Activated naive CD8-positive, alpha-beta T cell (primary cell): Measurements from ENCODE around the gene PLCL1.

ENCODE experiments used
- H3K27ac Mint-ChIP-seq: one replicate; pipeline ENCODE4 v1.8.0; 2021; ENCODE audit warnings: mixed read lengths
- H3K27me3 Mint-ChIP-seq: one replicate; pipeline ENCODE4 v1.8.0; 2021; ENCODE audit warnings: mixed read lengths
- H3K36me3 Mint-ChIP-seq: one replicate; pipeline ENCODE4 v1.8.0; 2021; ENCODE audit warnings: mixed read lengths
- H3K4me1 Mint-ChIP-seq: one replicate; pipeline ENCODE4 v1.8.0; 2021; ENCODE audit warnings: low read depth, mixed read lengths
- H3K4me3 Mint-ChIP-seq: one replicate; pipeline ENCODE4 v1.8.0; 2021; ENCODE audit warnings: mild to moderate bottlenecking, mixed read lengths
- H3K9me3 Mint-ChIP-seq: one replicate; pipeline ENCODE4 v1.8.0; 2021; ENCODE audit warnings: low read depth, mixed read lengths

Gene PLCL1

DNA sequence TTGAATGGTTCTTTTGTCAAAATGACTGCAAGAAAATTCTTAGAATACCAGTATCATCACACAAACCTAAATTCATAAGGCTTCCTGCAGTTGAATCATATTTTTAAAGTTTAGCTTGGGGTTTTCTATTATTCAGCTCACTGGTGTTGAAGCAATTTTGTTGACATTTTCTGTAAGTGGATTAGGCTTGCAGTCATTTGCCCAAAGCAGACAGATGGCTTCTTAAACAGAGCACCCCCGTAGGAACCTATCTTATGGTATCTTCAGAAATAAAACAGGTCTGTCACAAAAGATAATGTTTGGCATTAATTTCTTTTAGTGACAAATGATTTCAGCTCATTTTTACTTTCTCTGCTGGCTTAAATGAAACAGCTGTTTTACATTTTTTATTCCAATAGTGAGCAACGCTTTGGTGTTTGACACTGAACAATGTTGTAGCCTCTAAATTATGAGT, 331.1 kb downstream of the PLCL1 start:
- Mint-ChIP-seq H3K36me3 (peaks cover 25% of the 10 kb centered on the region), H3K27me3 (no peaks in the 10 kb centered on the region), H3K27ac (no peak overlapping the region), H3K4me1 (no peaks in the 10 kb centered on the region), H3K9me3 (no peaks in the 10 kb centered on the region), H3K4me3 (no peak overlapping the region)

DNA sequence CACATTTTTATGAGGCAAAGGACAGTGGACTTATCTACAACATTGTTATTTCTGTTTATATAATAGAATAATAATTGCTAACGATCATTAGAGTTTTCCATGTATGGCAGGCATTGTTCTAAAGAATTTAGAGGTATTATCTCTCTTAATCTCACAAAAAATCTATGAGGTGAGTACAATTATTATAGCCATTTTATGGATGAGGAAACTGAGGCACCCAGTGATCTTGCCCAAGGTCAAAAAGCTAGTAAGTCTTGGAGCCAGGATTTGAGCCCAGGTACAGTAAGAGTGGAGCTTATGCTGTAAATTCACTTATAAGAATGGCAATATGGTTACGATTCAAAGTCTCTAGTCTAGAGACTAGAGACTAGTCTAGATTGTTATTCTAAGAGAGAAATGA, 331.7 kb downstream of the PLCL1 start:
- peaks cover 23% of the 10 kb centered on the region for H3K36me3 Mint-ChIP-seq

DNA sequence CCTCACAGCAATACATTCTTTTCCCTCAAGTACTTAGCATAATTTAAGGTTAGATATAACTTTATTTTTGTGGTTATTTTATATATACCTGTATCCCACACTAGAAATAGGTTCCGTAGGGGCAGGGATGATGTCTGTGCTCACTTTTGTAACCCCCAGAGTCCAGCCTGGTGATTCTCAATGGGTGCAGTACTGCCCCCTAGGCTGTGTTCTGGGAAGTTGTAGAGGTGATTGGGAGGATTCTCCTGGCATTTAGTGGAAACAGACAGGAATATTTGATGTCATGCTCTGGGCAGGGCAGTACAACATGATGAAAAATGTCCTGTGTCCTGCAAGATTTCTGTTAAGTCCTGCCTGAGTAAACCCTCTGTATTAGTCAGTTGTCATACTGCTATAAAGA, 333.3 kb downstream of the PLCL1 start:
- Mint-ChIP-seq H3K27me3 (no peaks in the 10 kb centered on the region), H3K4me1 (no peaks in the 10 kb centered on the region), H3K4me3 (no peak overlapping the region), H3K9me3 (no peaks in the 10 kb centered on the region), H3K27ac (no peak overlapping the region), H3K36me3 (peaks cover 16% of the 10 kb centered on the region)

More for the DNA sequence above, 331.7 kb downstream of the PLCL1 start:
- H3K27ac Mint-ChIP-seq: no peak overlapping the region
- no peaks in the 10 kb centered on the region for H3K9me3 Mint-ChIP-seq
- H3K4me1 Mint-ChIP-seq: no peaks in the 10 kb centered on the region
- no peak overlapping the region for H3K4me3 Mint-ChIP-seq
- H3K27me3 Mint-ChIP-seq: no peaks in the 10 kb centered on the region

DNA sequence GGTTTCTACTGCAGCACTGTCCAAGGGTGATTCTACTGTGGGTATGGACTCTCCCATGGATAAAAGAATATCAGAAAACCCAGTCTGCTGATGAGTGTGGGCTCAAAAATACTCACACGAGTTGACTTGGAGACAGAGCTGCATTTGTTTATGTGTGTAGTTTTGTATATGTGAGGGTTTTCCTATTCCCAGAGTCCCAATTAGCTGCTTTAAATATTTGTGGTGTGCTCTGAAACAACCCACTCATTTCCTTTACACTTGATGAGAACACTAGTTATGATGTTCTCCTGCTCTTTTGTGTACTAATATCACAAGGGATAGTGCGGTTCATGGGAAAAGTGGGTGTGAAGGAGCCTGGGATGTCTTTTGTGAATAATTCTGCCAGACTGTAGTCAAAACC, 337.3 kb downstream of the PLCL1 start:
- H3K9me3 Mint-ChIP-seq: no peaks in the 10 kb centered on the region
- H3K27me3 Mint-ChIP-seq: no peaks in the 10 kb centered on the region
- peaks cover 16% of the 10 kb centered on the region for H3K36me3 Mint-ChIP-seq
- H3K4me1 Mint-ChIP-seq: peaks cover 9% of the 10 kb centered on the region
- H3K27ac Mint-ChIP-seq: no peak overlapping the region
- no peak overlapping the region for H3K4me3 Mint-ChIP-seq

DNA sequence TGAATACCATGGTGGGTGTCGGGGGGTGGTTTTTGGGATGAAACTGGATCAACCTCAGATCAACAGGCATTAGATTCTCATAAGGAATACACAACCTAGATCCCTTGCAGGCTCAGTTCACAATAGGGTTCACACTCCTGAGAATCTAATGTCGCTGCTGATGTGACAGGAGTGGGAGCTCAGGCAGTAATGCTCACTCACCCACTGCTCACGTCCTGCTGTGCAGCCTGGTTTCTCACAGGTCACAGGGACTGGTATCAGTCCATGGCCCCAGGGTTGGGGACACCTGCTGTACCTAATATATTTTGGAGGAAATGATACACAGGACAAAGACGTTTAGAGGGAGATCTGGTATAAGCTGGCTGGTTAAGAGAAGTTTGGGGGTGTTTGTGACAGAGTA, 338.8 kb downstream of the PLCL1 start:
- H3K27me3 Mint-ChIP-seq: no peaks in the 10 kb centered on the region
- H3K27ac Mint-ChIP-seq: no peak overlapping the region
- H3K4me1 Mint-ChIP-seq: peaks cover 9% of the 10 kb centered on the region
- H3K36me3 Mint-ChIP-seq: peaks cover 10% of the 10 kb centered on the region
- H3K9me3 Mint-ChIP-seq: no peaks in the 10 kb centered on the region
- no peak overlapping the region for H3K4me3 Mint-ChIP-seq

DNA sequence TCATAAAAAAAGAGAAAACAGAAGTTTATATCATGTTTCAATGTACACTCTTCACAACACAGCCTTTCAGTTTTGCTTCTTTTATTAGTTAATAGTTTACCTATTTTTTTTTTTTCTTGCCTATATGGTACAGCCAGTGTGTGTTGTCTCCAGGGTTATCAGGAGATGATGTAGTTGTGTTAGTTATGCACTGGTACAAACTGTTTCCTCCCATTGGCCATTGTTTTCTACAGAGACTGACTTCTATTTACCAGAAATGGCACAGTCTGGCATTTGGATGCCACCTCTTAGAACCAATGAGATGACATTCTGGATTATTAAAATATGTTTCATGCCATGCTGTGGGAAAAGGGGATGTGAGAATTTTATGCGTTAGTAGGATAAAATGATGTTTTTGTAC, 339.4 kb downstream of the PLCL1 start:
- H3K36me3 Mint-ChIP-seq: peaks cover 12% of the 10 kb centered on the region
- H3K27me3 Mint-ChIP-seq: no peaks in the 10 kb centered on the region
- H3K4me1 Mint-ChIP-seq: peaks cover 9% of the 10 kb centered on the region
- H3K4me3 Mint-ChIP-seq: no peak overlapping the region
- no peaks in the 10 kb centered on the region for H3K9me3 Mint-ChIP-seq
- no peak overlapping the region for H3K27ac Mint-ChIP-seq

DNA sequence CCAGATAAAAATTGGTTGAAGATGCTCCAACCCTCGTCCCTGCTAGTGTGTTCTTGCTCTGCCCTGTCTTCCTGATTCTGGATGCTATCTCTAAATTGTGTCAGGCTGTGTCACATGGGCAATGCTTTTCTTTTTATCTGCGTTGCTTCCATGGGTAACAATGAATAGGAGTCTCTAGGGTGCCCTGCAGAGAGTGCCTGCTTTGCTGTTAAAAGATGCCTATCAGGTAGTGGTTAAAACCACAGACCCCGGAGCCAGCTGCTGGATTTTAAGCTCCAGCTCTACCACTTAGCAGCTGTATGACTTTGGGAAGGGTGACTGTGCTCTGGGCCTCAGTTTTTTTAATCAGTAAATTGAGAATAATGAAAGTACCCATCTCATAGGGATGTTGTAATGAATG, 340.3 kb downstream of the PLCL1 start:
- no peak overlapping the region for H3K4me3 Mint-ChIP-seq
- H3K27ac Mint-ChIP-seq: no peak overlapping the region
- H3K4me1 Mint-ChIP-seq: peaks cover 9% of the 10 kb centered on the region
- H3K27me3 Mint-ChIP-seq: no peaks in the 10 kb centered on the region
- peaks cover 12% of the 10 kb centered on the region for H3K36me3 Mint-ChIP-seq
- no peaks in the 10 kb centered on the region for H3K9me3 Mint-ChIP-seq

DNA sequence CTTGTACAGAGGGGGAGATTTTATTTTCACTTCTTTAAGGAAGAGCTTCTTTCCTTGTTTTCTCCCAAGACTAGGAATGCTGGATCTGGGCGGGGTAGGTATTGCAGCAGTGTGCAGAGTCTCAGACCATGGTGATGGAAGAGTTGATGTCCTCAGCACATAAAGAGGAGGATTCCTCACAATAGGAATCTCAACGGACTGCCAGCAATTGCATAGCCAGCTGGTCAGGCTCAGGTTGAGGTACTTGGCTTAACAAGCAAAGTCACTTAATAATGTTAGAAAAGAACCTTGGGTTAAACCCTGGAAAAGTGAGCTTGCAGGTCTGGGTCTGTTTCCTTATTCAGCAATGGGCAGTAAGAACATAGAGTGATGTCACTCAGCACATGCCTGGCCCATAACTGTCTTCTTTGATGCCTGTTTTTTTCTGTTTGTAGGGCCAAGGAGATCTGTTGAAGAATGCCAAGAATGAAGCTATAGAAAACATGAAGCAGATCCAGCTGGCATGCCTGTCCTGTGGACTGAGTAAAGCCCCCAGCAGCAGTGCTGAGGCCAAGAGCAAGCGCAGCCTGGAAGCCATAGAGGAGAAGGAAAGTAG, 342.1 kb downstream of the PLCL1 start:
- H3K9me3 Mint-ChIP-seq: no peaks in the 10 kb centered on the region

DNA sequence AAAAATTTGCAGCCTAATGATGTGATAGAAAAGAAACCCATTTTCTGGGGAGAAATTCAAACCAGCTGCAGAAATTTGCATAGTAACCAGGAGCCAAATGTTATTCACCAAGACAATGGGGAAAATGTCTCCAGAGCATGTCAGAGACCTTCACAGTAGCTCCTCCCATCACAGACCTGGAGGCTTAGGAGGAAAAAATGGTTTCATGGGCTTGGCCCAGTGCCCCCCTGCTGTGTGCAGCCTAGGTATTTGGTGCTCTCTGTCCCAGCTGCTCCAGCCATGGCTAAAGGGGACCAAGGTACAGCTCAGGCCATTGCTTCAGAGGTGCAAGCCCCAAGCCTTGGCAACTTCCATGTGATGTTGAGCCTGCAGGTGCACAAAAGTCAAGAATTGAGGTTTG, 352.9 kb downstream of the PLCL1 start:
- Mint-ChIP-seq H3K27me3 (no peaks in the 10 kb centered on the region), H3K27ac (no peak overlapping the region), H3K4me1 (no peaks in the 10 kb centered on the region), H3K4me3 (no peak overlapping the region), H3K36me3 (peaks cover 3% of the 10 kb centered on the region), H3K9me3 (peaks cover 13% of the 10 kb centered on the region)

More for the DNA sequence above, 342.1 kb downstream of the PLCL1 start:
- Mint-ChIP-seq H3K27me3 (no peaks in the 10 kb centered on the region), H3K4me1 (peaks cover 9% of the 10 kb centered on the region), H3K4me3 (no peak overlapping the region), H3K36me3 (peaks cover 20% of the 10 kb centered on the region), H3K27ac (no peak overlapping the region)

DNA sequence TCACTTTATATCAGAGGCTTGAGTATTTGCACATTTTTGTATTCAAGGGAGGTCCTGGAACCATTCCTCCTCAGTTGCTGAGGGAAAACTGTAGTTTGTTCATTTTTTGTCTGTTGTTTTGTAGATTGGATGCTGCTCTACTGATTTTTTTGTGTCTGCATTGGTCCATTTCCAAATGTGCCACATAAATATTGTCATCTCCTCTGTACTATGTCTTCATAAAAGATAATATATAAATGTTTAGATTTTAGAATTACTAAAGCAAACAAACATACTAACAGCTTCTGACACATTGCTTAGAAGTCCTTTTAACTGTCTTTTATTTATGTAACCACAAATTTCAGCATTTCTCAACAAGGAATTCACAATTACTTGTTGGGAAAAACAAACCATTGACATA, 356.8 kb downstream of the PLCL1 start:
- Mint-ChIP-seq H3K4me1 (no peaks in the 10 kb centered on the region), H3K9me3 (peaks cover 11% of the 10 kb centered on the region), H3K4me3 (no peak overlapping the region), H3K27ac (no peak overlapping the region), H3K36me3 (peaks cover 3% of the 10 kb centered on the region), H3K27me3 (no peaks in the 10 kb centered on the region)

DNA sequence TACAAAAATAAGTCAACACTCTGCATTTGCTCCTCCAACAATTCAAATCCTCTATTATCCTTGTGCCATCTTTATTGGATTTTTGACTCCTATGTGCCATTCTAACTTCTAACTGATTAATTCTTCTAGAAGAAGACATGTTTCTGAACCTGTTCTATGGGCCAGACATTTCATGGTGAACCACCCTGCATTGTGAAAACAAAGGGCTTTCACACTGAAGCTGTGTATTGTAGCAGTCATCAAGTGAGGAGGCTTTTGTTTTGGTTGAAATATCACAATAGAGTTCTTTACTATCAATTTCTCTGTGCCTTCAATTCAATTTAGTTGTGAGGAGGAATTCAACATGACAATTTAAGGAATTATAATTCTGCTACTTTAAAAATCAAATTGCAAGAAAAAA, 357.9 kb downstream of the PLCL1 start:
- H3K36me3 Mint-ChIP-seq: no peaks in the 10 kb centered on the region
- no peaks in the 10 kb centered on the region for H3K9me3 Mint-ChIP-seq
- H3K27ac Mint-ChIP-seq: no peak overlapping the region
- H3K27me3 Mint-ChIP-seq: no peaks in the 10 kb centered on the region
- no peaks in the 10 kb centered on the region for H3K4me1 Mint-ChIP-seq
- no peak overlapping the region for H3K4me3 Mint-ChIP-seq

DNA sequence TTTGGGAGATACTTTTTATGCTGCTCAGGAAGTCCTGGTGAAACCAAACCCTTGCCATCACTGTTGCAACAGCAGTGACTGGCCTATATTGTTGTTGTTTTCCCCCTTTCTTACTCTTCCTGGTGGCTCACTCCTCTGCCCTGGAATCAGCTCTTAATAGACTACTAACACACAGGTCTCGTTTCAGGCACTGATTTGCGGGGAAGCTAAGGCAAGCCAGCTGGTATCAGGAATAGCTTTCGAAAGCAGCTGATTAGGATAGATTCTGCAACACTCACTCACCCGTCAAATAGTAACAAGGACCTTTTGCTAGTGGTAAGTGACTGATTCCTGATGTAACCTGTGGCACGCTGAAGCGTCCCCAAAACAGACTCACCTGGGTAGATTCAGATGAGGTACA, 360.4 kb downstream of the PLCL1 start:
- Mint-ChIP-seq H3K36me3 (no peaks in the 10 kb centered on the region), H3K27me3 (peaks cover 1% of the 10 kb centered on the region), H3K4me3 (no peak overlapping the region), H3K4me1 (no peaks in the 10 kb centered on the region), H3K27ac (no peak overlapping the region), H3K9me3 (no peaks in the 10 kb centered on the region)

DNA sequence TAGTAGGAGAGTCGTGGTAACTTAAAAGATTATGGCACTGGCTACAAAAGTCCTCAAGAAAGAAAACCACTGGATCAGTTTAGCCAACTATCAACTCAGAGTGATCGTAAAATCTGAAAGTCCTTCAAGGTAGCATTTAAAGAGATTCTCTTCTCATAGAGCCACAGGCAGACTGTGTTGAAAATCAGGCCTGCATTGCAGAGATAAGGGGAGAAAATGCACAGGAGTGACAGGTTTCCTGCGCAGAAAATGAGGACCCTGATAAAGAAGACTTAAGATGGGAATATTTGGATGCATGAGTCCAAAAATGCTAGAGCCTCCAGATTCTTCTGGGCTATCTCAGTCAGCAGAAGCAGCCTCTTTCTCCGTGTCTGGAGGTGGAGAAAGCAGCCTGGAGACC, 360.9 kb downstream of the PLCL1 start:
- Mint-ChIP-seq H3K4me1 (no peaks in the 10 kb centered on the region), H3K4me3 (no peak overlapping the region), H3K36me3 (no peaks in the 10 kb centered on the region)

DNA sequence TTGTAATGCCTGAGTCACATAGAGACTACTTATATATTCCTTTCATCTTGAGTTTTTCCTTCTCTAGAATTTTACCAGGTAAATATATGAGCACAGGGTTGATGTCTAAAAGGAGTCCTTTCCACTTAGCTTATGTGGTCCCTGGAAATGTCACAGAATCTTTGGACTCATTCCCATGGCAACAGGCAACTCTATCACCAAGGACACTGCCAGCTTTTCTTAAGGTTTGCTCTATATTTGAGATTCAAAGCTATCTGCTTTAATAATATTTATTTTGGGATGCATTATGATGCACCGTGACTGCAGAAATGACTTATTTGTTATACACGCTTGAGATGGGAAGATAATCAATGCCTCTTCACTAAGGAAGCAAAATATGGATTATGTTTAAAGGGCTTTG, 363.0 kb downstream of the PLCL1 start:
- Mint-ChIP-seq H3K36me3 (no peaks in the 10 kb centered on the region), H3K27me3 (peaks cover 1% of the 10 kb centered on the region), H3K4me1 (no peaks in the 10 kb centered on the region), H3K27ac (no peak overlapping the region), H3K9me3 (no peaks in the 10 kb centered on the region), H3K4me3 (no peak overlapping the region)

More for the DNA sequence above, 360.9 kb downstream of the PLCL1 start:
- Mint-ChIP-seq H3K27ac (no peak overlapping the region), H3K27me3 (peaks cover 1% of the 10 kb centered on the region), H3K9me3 (no peaks in the 10 kb centered on the region)

DNA sequence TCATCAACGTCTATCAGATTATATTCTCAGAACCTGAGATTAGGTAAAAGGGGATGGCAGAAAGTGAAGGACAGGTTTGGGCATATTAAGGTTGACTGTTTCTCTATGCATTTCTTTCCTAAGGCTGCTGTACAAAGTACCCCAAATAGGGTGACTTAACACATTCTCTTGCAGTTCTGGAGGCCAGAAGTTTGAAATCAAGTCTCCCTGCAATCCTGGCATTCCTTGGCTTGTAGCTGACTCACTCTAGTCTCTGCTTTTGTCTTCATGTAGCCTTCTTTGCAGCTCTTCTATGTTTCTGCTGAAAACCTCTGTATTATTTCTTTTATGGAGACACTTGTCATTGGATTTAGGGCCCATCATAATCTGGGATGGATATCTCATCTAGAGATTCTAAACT, 364.3 kb downstream of the PLCL1 start:
- Mint-ChIP-seq H3K4me3 (no peak overlapping the region), H3K9me3 (no peaks in the 10 kb centered on the region), H3K4me1 (no peaks in the 10 kb centered on the region), H3K27me3 (peaks cover 1% of the 10 kb centered on the region), H3K27ac (no peak overlapping the region), H3K36me3 (no peaks in the 10 kb centered on the region)

DNA sequence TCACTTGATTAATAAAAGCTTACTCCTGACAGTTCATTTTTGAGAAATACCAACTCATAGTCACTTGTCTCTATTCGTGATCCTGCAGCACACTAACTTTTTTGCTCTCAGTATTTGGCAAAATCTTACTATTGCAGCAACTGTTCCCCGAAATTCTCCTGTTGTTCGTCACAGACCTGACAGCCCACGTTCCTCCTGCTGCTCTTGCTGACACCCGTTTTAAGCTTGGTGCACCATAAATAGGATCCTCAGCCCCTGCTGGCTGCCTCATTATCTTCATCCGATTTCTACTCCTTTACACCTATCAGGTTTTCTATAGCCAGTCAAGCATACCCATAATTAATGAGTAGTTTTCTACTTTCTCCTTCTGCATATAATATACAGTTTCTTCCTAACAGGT, 368.8 kb downstream of the PLCL1 start:
- no peak overlapping the region for H3K27ac Mint-ChIP-seq
- H3K27me3 Mint-ChIP-seq: peaks cover 1% of the 10 kb centered on the region
- H3K4me1 Mint-ChIP-seq: no peaks in the 10 kb centered on the region
- no peak overlapping the region for H3K4me3 Mint-ChIP-seq
- H3K9me3 Mint-ChIP-seq: peaks cover 8% of the 10 kb centered on the region
- no peaks in the 10 kb centered on the region for H3K36me3 Mint-ChIP-seq
